Erythroblast (primary cell): Measurements from ENCODE around the gene LSS.
"Not testable (repeated sequence)": the region's sequence is repeated elsewhere in the genome, so short reads cannot be mapped to it uniquely, and the experiment has no call there.

ENCODE experiments used
- DNase-seq, 2 experiments: peaks; one replicate each; lab custom pipeline; 2025; lab: John Stamatoyannopoulos, UW
- GATA1 ChIP-seq: IDR thresholded peaks from 2 replicates; pipeline ENCODE4 v1.6.1; 2011; ENCODE audit warnings: low read depth, mild to moderate bottlenecking, control low read depth, low read length, moderate library complexity
- POLR2A ChIP-seq: IDR thresholded peaks from 2 replicates; pipeline ENCODE4 v1.6.1; 2011; ENCODE audit warnings: mild to moderate bottlenecking, low read length

LSS gene

GRCh38 chr21:46211376-46211775, 17.2 kb downstream of the LSS start:
- TF ChIP-seq POLR2A = no peak
- DNase-seq = no peak

- DNase-seq = no peak
- no peak for TF ChIP-seq GATA1
- no peak for TF ChIP-seq POLR2A
Measured at GRCh38 chr21:46210378-46211136, 18.0 kb downstream of the LSS start.

GRCh38 chr21:46208761-46209721, 19.5 kb downstream of the LSS start:
- TF ChIP-seq GATA1 (no peak), POLR2A (no peak)

GRCh38 chr21:46207920-46208591, 20.5 kb downstream of the LSS start:
- TF ChIP-seq GATA1 = no peak
- TF ChIP-seq POLR2A = no peak
- no peak for DNase-seq

More at GRCh38 chr21:46208761-46209721, 19.5 kb downstream of the LSS start:
- DNase-seq = no peak

- DNase-seq = no peak
- no peak for TF ChIP-seq GATA1
- no peak for TF ChIP-seq POLR2A
Measured at GRCh38 chr21:46207006-46207919, 21.3 kb downstream of the LSS start.

GRCh38 chr21:46206163-46207005, 22.2 kb downstream of the LSS start:
- no peak for DNase-seq
- TF ChIP-seq GATA1 = no peak
- TF ChIP-seq POLR2A = no peak

- DNase-seq = no peak
- TF ChIP-seq GATA1 = no peak
- TF ChIP-seq POLR2A = no peak
Measured at GRCh38 chr21:46205766-46206162, 22.8 kb downstream of the LSS start.

GRCh38 chr21:46205166-46205565, 23.4 kb downstream of the LSS start:
- no peak for TF ChIP-seq POLR2A
- no peak for TF ChIP-seq GATA1
- DNase-seq = no peak

GRCh38 chr21:46203203-46203600, 25.4 kb downstream of the LSS start:
- DNase-seq = no peak
- TF ChIP-seq POLR2A (no peak), GATA1 (no peak)

- TF ChIP-seq POLR2A (no peak), GATA1 (no peak)
- DNase-seq = no peak
Measured at GRCh38 chr21:46202592-46203202, 25.9 kb downstream of the LSS start.

GRCh38 chr21:46200877-46201803, 27.4 kb downstream of the LSS start:
- not testable (repeated sequence) for DNase-seq
